H1 (cell line): ENCODE data around the gene SLC25A21. TPM values are rescaled to one million over a fixed set of nuclear protein-coding genes. Genes with fewer than 3 reads are reported as not detected.

Experiments
- CTCF ChIA-PET: fragments of 300-600 bp; sonication (Branson Sonifier 250); formaldehyde crosslinking; loops from one replicate; lab custom pipeline; 2021; ENCODE audit not compliant: partially characterized antibody; lab: Charles Lee
- POLR2A ChIA-PET: fragments of 300-600 bp; sonication (Branson Sonifier 250); formaldehyde crosslinking; loops from one replicate; lab custom pipeline; 2021; ENCODE audit warnings: inconsistent platforms; ENCODE audit not compliant: partially characterized antibody; lab: Charles Lee
- DNase-seq, 2 experiments: peaks; one replicate each; pipeline versions ENCODE4 v3.0.0 to v3.0.0-alpha.2; 2010 to 2022; ENCODE audit warnings: low spot score in 2 of 2, low read depth in 1 of 2, mixed read lengths in 1 of 2
- FAIRE-seq: peaks from 2 replicates; lab custom pipeline; 2011; peaks lifted over from hg19 to GRCh38; lab: Jason Lieb, UNC
- H2AFZ ChIP-seq: 2 replicates; pipeline ENCODE4 v1.8.1; 2012; ENCODE audit warnings: low read length, inconsistent platforms
- H2AK5ac ChIP-seq: 2 replicates; pipeline ENCODE4 v1.6.1; 2013; ENCODE audit warnings: low read depth, low read length
- H2BK120ac ChIP-seq: replicated peaks from 2 replicates; pipeline ENCODE3; 2013; ENCODE audit warnings: low read depth, low read length, inconsistent platforms
- H2BK12ac ChIP-seq: 2 replicates; pipeline ENCODE4 v1.6.1; 2013; ENCODE audit warnings: low read depth, low read length
- H2BK15ac ChIP-seq: 2 replicates; pipeline ENCODE4 v1.6.1; 2013; ENCODE audit warnings: low read length
- H2BK20ac ChIP-seq: 2 replicates; pipeline ENCODE4 v1.6.1; 2013; ENCODE audit warnings: low read length
- H2BK5ac ChIP-seq: 2 replicates; pipeline ENCODE4 v1.6.1; 2013; ENCODE audit warnings: low read depth, low read length
- H3K14ac ChIP-seq: 2 replicates; pipeline ENCODE4 v1.6.1; 2013; ENCODE audit warnings: inconsistent platforms; ENCODE audit not compliant: insufficient read length
- H3K18ac ChIP-seq: 2 replicates; pipeline ENCODE4 v1.6.1; 2013; ENCODE audit warnings: low read length; ENCODE audit errors: extremely low read depth
- H3K23ac ChIP-seq: 2 replicates; pipeline ENCODE4 v1.6.1; 2013; ENCODE audit warnings: inconsistent platforms; ENCODE audit not compliant: insufficient read length
- H3K23me2 ChIP-seq: 2 replicates; pipeline ENCODE4 v1.6.1; 2013; ENCODE audit warnings: low read depth, low read length
- H3K27ac ChIP-seq: 2 replicates; pipeline ENCODE4 v1.6.1; 2011; ENCODE audit warnings: low read depth, low read length, inconsistent platforms
- H3K27me3 ChIP-seq, 4 experiments: replicated peaks in 1 of 4; 1 replicate in 1 of 4; 2 replicates in 3 of 4; pipeline versions ENCODE4 v1.6.1 to v1.8.1; 2011 to 2013; ENCODE audit warnings: low read length in 3 of 4, mild to moderate bottlenecking in 3 of 4, inconsistent platforms in 2 of 4, mixed read lengths in 2 of 4, moderate library complexity in 1 of 4; ENCODE audit not compliant: control insufficient read depth in 3 of 4, insufficient read depth in 3 of 4; ENCODE audit errors: extremely low read depth in 1 of 4
- H3K36me3 ChIP-seq, 4 experiments: 2 replicates each; pipeline versions ENCODE4 v1.6.1 to v1.8.1; 2011 to 2013; ENCODE audit warnings: mild to moderate bottlenecking in 4 of 4, low read length in 3 of 4, moderate library complexity in 2 of 4, control low read depth in 1 of 4, inconsistent platforms in 1 of 4; ENCODE audit not compliant: insufficient read depth in 4 of 4, control insufficient read depth in 2 of 4
- H3K4ac ChIP-seq: replicated peaks from 2 replicates; pipeline ENCODE3; 2013; ENCODE audit warnings: low read length, low read depth, mixed read lengths, inconsistent platforms; ENCODE audit not compliant: insufficient read length
- H3K4me1 ChIP-seq, 4 experiments: replicated peaks in 1 of 4; 1 replicate in 1 of 4; 2 replicates in 3 of 4; pipeline versions ENCODE4 v1.6.1 to v1.8.1; 2011 to 2013; ENCODE audit warnings: low read length in 3 of 4, inconsistent platforms in 2 of 4, mixed read lengths in 1 of 4; ENCODE audit not compliant: insufficient read depth in 4 of 4, control insufficient read depth in 3 of 4
- H3K4me2 ChIP-seq, 2 experiments: 2 replicates each; pipeline versions ENCODE4 v1.6.1 to v1.8.1; 2011 to 2013; ENCODE audit warnings: low read depth in 2 of 2, low read length in 2 of 2, control low read depth in 1 of 2, inconsistent platforms in 1 of 2, mild to moderate bottlenecking in 1 of 2; ENCODE audit not compliant: insufficient read depth in 1 of 2
- H3K4me3 ChIP-seq, 4 experiments: fragments of 200-600, 300-600 bp in 1 of 4; sonication (generic), shearing (Covaris generic), sonication (Bioruptor Twin) in 1 of 4; 2 replicates each; pipeline versions ENCODE4 v1.5.1 to v1.8.1; 2011 to 2016; ENCODE audit warnings: low read length in 4 of 4, low read depth in 3 of 4, control low read depth in 2 of 4, inconsistent platforms in 2 of 4, mild to moderate bottlenecking in 2 of 4, mixed read lengths in 1 of 4, moderate library complexity in 1 of 4; ENCODE audit not compliant: insufficient read depth in 2 of 4; ENCODE audit errors: extremely low read depth in 1 of 4
- H3K56ac ChIP-seq: replicated peaks from 2 replicates; pipeline ENCODE3; 2013; ENCODE audit warnings: low read depth, mild to moderate bottlenecking, mixed read lengths, low read length, inconsistent platforms; ENCODE audit not compliant: insufficient read length
- H3K79me1 ChIP-seq: 2 replicates; pipeline ENCODE4 v1.6.1; 2013; ENCODE audit warnings: low read depth, low read length, control low read depth
- H3K79me2 ChIP-seq, 2 experiments: 2 replicates each; pipeline versions ENCODE4 v1.6.1 to v1.8.1; 2012 to 2013; ENCODE audit warnings: low read length in 2 of 2, mild to moderate bottlenecking in 2 of 2, inconsistent platforms in 1 of 2; ENCODE audit not compliant: insufficient read depth in 2 of 2, control insufficient read depth in 1 of 2
- H3K9ac ChIP-seq, 4 experiments: replicated peaks in 1 of 4; 1 replicate in 1 of 4; 2 replicates in 3 of 4; pipeline versions ENCODE4 v1.6.1 to v1.8.1; 2011 to 2013; ENCODE audit warnings: low read depth in 3 of 4, low read length in 3 of 4, control low read depth in 2 of 4, mild to moderate bottlenecking in 2 of 4, moderate library complexity in 2 of 4, inconsistent platforms in 1 of 4; ENCODE audit errors: extremely low read depth in 1 of 4
- H3K9me3 ChIP-seq, 2 experiments: 2 replicates each; pipeline versions ENCODE4 v1.6.1 to v1.8.1; 2012 to 2013; ENCODE audit warnings: mild to moderate bottlenecking in 2 of 2, moderate library complexity in 2 of 2, control low read depth in 1 of 2, inconsistent platforms in 1 of 2, low read depth in 1 of 2, low read length in 1 of 2, mixed read lengths in 1 of 2; ENCODE audit not compliant: insufficient read depth in 2 of 2
- H4K20me1 ChIP-seq, 2 experiments: replicated peaks in 1 of 2; 2 replicates each; pipeline versions ENCODE3 to v1.8.1; 2011 to 2013; ENCODE audit warnings: inconsistent platforms in 2 of 2, low read length in 2 of 2, mild to moderate bottlenecking in 1 of 2; ENCODE audit not compliant: insufficient read depth in 2 of 2, control insufficient read depth in 1 of 2
- H4K5ac ChIP-seq: 2 replicates; pipeline ENCODE4 v1.6.1; 2013; ENCODE audit warnings: low read length, low read depth, mixed read lengths, inconsistent platforms; ENCODE audit not compliant: insufficient read length
- H4K8ac ChIP-seq: 2 replicates; pipeline ENCODE4 v1.8.0; 2013; ENCODE audit warnings: mild to moderate bottlenecking, moderate library complexity, low read length, inconsistent platforms; ENCODE audit not compliant: insufficient read depth; ENCODE audit errors: extremely low read depth
- H4K91ac ChIP-seq: replicated peaks from 2 replicates; pipeline ENCODE3; 2013; ENCODE audit warnings: low read length, mixed read lengths, inconsistent platforms; ENCODE audit not compliant: insufficient read length
- FOSL1 ChIP-seq: IDR thresholded peaks from 2 replicates; pipeline ENCODE4 v1.6.1; 2011; ENCODE audit warnings: mild to moderate bottlenecking, low read depth, low read length, moderate library complexity; ENCODE audit not compliant: insufficient read depth
- GTF2F1 ChIP-seq: IDR thresholded peaks from 2 replicates; pipeline ENCODE4 v1.6.1; 2012; ENCODE audit warnings: low read depth, low read length, improper control_type of control experiment, borderline replicate concordance
- NRF1 ChIP-seq: IDR thresholded peaks from 2 replicates; pipeline ENCODE4 v1.6.1; 2011; ENCODE audit warnings: mild to moderate bottlenecking, low read depth, low read length, improper control_type of control experiment
- RNF2 ChIP-seq: fragments of 200-900, 300-1000 bp; sonication (generic); IDR thresholded peaks from 2 replicates; pipeline ENCODE4 v1.7.1; 2016; ENCODE audit warnings: borderline replicate concordance, low read depth, mild to moderate bottlenecking, antibody characterized with exemption, low read length; ENCODE audit not compliant: poor library complexity, severe bottlenecking; ENCODE audit errors: missing control alignments
- polyA plus RNA-seq, 7 experiments: library from polyadenylated mRNA; depleted of rRNA in 3 of 7; stranded (reverse) in 5 of 7; unstranded in 2 of 7; fragments of >200 nt in 5 of 7; fragments of 200-250 nt in 2 of 7; gene quantifications; 1 replicate in 5 of 7; 2 replicates in 1 of 7; 4 replicates in 1 of 7; pipeline versions ENCODE4 v1.2.1 to v1.2.3, GENCODE V29; 2011 to 2013; ENCODE audit warnings: missing spikeins in 2 of 7, mixed read lengths in 2 of 7
- total RNA-seq: library from RNA; stranded (reverse); fragmentation: NEBNext Ultra II Directional; extraction: Animal tissue kit (Norgen Biotek cat#: 25700); gene quantifications from 2 replicates; pipeline ENCODE4 v1.2.1, GENCODE V29; 2021

The SLC25A21 gene
- total and polyA plus RNA-seq, 2 of the 8 experiments (the other 6 are each of a cell fraction or from before 2014, with no cell fraction given): 6.9 to 15.7 TPM

GRCh38 chr14:37081856-37082255, 90.5 kb downstream of the SLC25A21 start:
- Histone ChIP-seq H3K27me3 (no peaks in the 10 kb centered on the region), H3K9me3 (no peaks in the 10 kb centered on the region), H3K4ac (no peak overlapping the region), H3K79me1 (no peaks in the 10 kb centered on the region), H2BK120ac (no peak overlapping the region), H2AFZ (no peak overlapping the region), H2BK12ac (no peak overlapping the region), H3K27ac (no peak overlapping the region), H3K4me2 (no peak overlapping the region), H3K23me2 (no peaks in the 10 kb centered on the region), H3K9ac (no peak overlapping the region), H3K79me2 (no peaks in the 10 kb centered on the region), H2AK5ac (no peak overlapping the region), H3K18ac (no peak overlapping the region), H3K4me3 (no peak overlapping the region), H4K91ac (no peak overlapping the region), H2BK20ac (no peak overlapping the region), H3K23ac (no peak overlapping the region), H3K4me1 (no peaks in the 10 kb centered on the region), H4K5ac (no peak overlapping the region), H3K36me3 (no peaks in the 10 kb centered on the region), H2BK15ac (no peak overlapping the region), H3K14ac (no peak overlapping the region), H2BK5ac (no peak overlapping the region), H3K56ac (no peak overlapping the region), H4K20me1 (no peaks in the 10 kb centered on the region), H4K8ac (no peak overlapping the region)
- CTCF ChIA-PET: interaction anchor here (0.6 kb wide), 1 partner anchor 1118 kb away, joined by 3 read pairs; no protein-coding TSS in a partner anchor
- POLR2A ChIA-PET: no interaction called here
- no peak for TF ChIP-seq RNF2
- no peak for TF ChIP-seq FOSL1
- TF ChIP-seq NRF1: no peak
- no peak for TF ChIP-seq GTF2F1
- DNase-seq: no peak
- no peak for FAIRE-seq
